NCI-H82 treated with DMSO at 0.1 percent for 48 hours (cell line): Measurements from ENCODE around the gene ALG12.

ENCODE experiments used
- DNase-seq: peaks from one replicate; lab custom pipeline; 2025; ENCODE audit not compliant: unreplicated experiment; lab: John Stamatoyannopoulos, UW

ALG12 gene

GRCh38 chr22:49917974-49918910 is at the start of gene ALG12, which contains the start of gene CRELD2:
ALG12 (minus strand) TSS chr22:49918438; CDS start chr22:49913765, 4,673 bp downstream.
CRELD2 (plus strand) TSS chr22:49918634; CDS start chr22:49918770, 136 bp downstream.
- peak; percentile 81 for DNase-seq

- no peak for DNase-seq
Measured at GRCh38 chr22:49967706-49968208, 49.5 kb upstream of the ALG12 start.

GRCh38 chr22:49966774-49967705 is 48.8 kb upstream of the ALG12 start:
- no peak for DNase-seq

DNA sequence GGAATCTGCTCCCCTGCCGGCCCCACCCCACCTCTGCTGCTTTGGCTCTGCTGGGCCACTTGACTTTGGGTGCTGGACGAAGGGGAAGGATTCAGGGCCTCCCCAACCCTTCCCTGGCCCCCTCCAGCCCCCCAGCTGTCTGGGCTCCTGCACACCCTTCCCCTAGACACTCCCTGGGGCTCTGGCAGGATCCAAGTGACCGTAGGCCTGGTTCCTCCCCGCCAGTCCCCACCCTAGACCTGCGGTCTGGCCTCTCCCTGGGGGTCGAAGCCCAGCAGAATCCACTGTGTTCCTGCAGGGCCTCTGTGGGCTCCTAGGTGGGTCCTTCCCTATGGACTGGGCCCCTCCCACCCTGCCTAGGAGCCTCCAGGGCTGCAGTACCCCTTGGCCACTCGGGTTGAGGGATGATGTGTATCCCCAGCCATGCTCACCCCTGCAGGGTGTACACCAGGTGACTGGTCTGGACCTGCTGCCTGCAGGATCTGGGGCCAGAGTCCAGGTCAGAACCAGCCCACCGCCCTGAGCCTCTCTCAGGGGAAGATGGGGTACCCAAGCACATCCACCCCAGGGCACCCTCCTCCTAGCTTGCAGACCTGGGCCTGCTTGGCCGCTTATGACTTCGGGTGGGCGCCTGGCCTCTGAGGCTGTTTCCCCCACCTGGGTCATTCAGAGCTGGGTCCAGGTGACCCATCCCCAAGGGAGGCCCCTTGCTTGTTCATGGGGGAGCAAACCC is 48.0 kb upstream of the ALG12 start:
- DNase-seq, result no peak

- DNase-seq, result no peak
Measured at GRCh38 chr22:49965091-49966040, 47.1 kb upstream of the ALG12 start.

DNA sequence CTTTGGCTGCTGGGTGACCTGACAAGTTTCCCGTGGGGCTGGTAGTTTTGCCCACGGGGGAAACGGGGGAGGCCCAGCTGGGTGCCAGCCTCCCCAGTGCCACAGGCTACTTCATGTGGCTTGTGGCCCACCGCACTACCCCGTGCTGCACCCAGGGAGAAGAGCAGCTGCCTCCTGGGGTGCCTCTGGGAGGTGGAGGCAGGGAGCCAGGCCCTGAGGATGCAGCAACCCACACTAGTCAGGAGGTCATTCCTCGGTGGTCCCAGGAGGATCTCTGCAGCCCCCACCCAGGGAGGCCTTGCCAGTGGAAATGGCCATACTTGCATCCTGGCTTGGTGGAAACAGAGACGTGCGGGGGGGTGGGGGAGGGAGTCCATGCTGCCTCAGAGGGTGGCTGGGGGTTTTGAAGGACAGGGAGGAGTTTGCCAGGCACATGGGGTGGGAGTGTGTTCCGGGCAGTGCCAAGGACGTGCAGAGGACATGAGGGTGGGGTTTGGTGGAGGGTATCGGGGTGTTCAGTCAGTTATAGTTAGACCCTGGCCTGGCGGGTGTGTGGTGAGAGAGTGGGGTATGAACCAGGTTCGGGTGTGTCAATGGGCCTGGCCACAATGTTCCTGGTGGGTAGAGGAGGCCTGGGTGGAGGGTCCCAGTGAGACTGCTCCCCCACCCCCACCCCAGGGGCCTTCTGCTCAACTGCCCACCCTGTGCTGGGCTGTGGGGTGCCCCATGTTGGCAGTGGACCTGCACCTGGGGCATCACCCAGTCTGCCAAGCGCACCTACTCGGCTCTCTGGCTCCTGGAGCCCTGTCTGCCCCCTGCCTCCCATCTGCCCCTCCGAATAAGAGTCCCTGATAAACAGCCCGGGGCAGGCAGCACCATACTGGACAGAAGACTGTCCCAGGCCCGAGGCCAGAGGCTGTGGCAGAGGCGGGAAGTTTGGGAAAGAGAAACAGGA is 46.2 kb upstream of the ALG12 start:
- no peak for DNase-seq

GRCh38 chr22:49963647-49964026 is 45.4 kb upstream of the ALG12 start:
- DNase-seq, result no peak

DNA sequence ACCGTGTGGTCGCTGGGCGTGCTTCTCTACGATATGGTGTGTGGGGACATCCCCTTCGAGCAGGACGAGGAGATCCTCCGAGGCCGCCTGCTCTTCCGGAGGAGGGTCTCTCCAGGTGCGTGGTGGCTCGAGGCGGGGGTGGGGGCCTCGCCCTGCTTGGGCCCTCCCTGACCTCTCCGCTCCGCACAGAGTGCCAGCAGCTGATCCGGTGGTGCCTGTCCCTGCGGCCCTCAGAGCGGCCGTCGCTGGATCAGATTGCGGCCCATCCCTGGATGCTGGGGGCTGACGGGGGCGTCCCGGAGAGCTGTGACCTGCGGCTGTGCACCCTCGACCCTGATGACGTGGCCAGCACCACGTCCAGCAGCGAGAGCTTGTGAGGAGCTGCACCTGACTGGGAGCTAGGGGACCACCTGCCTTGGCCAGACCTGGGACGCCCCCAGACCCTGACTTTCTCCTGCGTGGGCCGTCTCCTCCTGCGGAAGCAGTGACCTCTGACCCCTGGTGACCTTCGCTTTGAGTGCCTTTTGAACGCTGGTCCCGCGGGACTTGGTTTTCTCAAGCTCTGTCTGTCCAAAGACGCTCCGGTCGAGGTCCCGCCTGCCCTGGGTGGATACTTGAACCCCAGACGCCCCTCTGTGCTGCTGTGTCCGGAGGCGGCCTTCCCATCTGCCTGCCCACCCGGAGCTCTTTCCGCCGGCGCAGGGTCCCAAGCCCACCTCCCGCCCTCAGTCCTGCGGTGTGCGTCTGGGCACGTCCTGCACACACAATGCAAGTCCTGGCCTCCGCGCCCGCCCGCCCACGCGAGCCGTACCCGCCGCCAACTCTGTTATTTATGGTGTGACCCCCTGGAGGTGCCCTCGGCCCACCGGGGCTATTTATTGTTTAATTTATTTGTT is 44.8 kb upstream of the ALG12 start:
- no peak for DNase-seq

- peak; percentile 39 for DNase-seq
Measured at GRCh38 chr22:49962012-49962750, 43.9 kb upstream of the ALG12 start.

- DNase-seq, result no peak
Measured at GRCh38 chr22:49961601-49962011, 43.4 kb upstream of the ALG12 start.

GRCh38 chr22:49961005-49961600 is 42.9 kb upstream of the ALG12 start:
- no peak for DNase-seq

DNA sequence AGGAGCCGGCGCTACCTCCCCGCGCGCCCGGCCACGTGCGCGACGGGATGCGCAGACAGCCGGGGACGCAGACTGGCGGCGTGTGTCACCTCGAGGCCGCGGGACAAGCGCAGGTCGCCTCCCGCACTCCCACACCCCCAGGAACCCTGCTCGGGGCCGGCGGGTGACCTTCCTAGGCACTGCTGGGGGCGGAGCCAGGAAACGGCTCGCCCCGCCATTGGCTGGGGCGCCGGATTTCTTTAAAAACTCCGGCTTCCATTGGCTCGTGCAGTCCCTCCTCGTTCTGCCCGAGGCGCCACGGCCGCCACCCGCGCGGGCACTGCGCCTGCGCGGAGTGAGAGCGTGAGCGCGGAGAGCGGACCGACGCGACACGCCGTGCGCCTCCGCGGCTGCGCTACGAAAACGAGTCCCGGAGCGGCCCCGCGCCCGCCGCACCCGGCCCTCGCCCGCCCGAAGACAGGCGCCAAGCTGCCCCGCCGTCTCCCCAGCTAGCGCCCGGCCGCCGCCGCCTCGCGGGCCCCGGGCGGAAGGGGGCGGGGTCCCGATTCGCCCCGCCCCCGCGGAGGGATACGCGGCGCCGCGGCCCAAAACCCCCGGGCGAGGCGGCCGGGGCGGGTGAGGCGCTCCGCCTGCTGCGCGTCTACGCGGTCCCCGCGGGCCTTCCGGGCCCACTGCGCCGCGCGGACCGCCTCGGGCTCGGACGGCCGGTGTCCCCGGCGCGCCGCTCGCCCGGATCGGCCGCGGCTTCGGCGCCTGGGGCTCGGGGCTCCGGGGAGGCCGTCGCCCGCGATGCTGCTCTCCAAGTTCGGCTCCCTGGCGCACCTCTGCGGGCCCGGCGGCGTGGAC is 42.1 kb upstream of the ALG12 start, which contains the start of gene PIM3:
Gene PIM3, plus strand, starts transcription at position 614 of the 846 bp plus-strand sequence. Its CDS starts 176 bp downstream, at position 790.
- DNase-seq, result peak; percentile 79

- no peak for DNase-seq
Measured at GRCh38 chr22:49959782-49960158, 41.5 kb upstream of the ALG12 start.

DNA sequence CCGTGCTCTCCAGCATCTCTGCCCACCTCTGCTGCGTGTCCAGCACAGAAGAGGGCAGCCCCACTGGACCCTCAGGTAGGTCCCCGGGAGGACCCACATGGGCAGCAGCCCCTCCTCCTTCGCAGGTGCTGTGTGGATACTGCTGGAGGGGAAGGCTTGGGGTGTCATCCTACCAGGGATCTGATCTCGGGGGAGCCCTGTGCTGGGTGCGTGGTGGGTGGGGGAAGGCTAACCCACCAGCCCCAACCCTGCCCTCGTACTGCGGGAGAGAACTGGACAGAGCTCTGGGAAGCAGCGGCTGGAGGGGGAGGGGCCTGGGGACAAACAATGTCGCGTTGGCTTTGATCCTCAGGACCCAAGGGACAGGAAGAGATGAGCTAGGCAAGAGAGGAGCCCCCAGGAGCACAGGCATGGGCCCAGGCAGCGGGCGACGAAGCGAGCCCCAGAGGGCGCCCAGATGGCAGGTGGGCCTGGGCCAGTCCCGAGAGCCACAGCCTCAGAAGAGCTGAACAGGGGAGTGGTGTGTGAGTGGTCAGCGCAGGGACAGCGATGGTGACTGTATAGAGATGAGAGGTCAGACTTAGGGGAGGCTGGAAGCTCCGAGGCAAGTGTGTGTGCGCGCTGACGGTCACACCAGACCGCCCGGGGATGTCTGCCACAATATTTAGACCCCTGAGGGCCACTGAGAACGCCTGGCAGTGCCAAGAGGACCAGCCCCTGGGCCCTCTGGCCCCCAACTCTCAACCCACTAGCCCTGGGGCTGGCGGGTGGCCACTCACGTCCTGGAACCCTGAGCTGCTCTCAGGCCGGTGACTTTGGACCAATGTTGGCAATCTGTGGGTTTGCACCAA is 40.9 kb upstream of the ALG12 start:
- no peak for DNase-seq
